Thyroid gland (tissue), 4 donors: ENCODE data around the gene LHPP.

Experiments used
- POLR2A ChIP-seq, 2 donors: fragments of 450-650 bp; IDR thresholded peaks; one replicate each; pipeline ENCODE4 v1.6.1; 2017; ENCODE audit warnings: antibody characterized with exemption in 2 of 2, mild to moderate bottlenecking in 2 of 2, moderate library complexity in 1 of 2
- TF ChIP-seq, protein P1 (sequence below), 6 experiments: fragments of 200-600 bp in 3 of 6; fragments of 450-650 bp in 3 of 6; sonication (generic) in 3 of 6; IDR thresholded peaks; one replicate each; pipeline ENCODE4 v1.5.1; 2016 to 2019; ENCODE audit warnings: antibody characterized with exemption in 6 of 6, mild to moderate bottlenecking in 2 of 6, inconsistent platforms in 1 of 6, moderate library complexity in 1 of 6

DNA sequence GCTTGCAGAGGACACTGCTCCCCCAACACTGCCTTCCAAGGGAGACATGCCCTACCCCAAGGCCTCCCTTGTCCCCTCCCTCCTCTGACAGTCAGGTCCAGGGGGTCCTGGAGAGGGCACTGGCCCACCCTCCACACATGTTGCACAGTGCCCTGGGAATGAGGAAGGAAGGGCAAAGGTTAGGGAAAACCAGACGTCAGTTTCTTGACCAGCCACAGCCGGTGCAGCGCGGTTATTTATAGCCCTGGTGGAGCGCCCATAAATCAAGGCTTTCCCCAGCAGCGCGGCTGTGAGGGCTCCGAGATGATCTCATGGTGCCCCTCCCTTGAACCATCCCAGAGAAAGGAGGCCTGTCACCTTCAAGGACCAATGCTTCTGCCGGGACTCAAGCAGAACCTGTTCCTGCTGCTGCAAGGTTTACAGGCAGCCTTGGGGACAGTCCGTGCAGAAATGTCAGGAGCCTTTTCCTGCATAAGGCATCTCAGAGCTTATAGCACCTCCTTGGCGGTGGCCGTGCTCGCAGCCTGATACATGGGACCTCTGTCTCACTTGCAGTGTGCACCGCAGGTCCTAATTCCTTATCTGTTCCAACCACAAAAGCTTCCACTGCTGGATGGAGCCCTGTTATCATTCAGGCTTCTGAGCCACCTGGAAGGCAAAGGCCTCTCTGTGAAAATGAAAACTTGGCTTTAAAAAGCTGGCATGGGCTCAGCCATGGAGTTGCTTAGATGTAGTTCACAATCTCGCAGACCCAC is 127.3 kb downstream of the LHPP start:
- TF ChIP-seq, protein P1, sequence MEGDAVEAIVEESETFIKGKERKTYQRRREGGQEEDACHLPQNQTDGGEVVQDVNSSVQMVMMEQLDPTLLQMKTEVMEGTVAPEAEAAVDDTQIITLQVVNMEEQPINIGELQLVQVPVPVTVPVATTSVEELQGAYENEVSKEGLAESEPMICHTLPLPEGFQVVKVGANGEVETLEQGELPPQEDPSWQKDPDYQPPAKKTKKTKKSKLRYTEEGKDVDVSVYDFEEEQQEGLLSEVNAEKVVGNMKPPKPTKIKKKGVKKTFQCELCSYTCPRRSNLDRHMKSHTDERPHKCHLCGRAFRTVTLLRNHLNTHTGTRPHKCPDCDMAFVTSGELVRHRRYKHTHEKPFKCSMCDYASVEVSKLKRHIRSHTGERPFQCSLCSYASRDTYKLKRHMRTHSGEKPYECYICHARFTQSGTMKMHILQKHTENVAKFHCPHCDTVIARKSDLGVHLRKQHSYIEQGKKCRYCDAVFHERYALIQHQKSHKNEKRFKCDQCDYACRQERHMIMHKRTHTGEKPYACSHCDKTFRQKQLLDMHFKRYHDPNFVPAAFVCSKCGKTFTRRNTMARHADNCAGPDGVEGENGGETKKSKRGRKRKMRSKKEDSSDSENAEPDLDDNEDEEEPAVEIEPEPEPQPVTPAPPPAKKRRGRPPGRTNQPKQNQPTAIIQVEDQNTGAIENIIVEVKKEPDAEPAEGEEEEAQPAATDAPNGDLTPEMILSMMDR (IDR thresholded peaks at IDR 0.05): no peak
- no peak for TF ChIP-seq POLR2A (IDR thresholded peaks at IDR 0.05)
